Neural progenitor cell (in vitro differentiated cells): Measurements from ENCODE around the gene PDE5A. TPM values are rescaled to one million over a fixed set of nuclear protein-coding genes. Genes with fewer than 3 reads are reported as not detected.

Source experiments
- DNase-seq: peaks from one replicate; pipeline ENCODE4 v3.0.0-alpha.2; 2016; ENCODE audit warnings: low spot score
- H2AFZ ChIP-seq: fragments of 200-600 bp; sonication (generic); replicated peaks from 2 replicates; pipeline ENCODE4 v1.6.1; 2016; ENCODE audit warnings: antibody characterized with exemption
- H3F3A ChIP-seq: fragments of 200-600 bp; sonication (generic); 2 replicates; pipeline ENCODE4 v1.6.1; 2016; ENCODE audit warnings: antibody characterized with exemption, low read depth
- H3K27ac ChIP-seq: fragments of 200-600 bp; sonication (generic); 2 replicates; pipeline ENCODE4 v1.5.1; 2016; ENCODE audit warnings: mild to moderate bottlenecking
- H3K27me3 ChIP-seq: fragments of 200-600 bp; sonication (generic); 2 replicates; pipeline ENCODE4 v1.6.1; 2016; ENCODE audit warnings: mild to moderate bottlenecking, moderate library complexity
- H3K36me3 ChIP-seq: fragments of 200-600 bp; sonication (generic); 2 replicates; pipeline ENCODE4 v1.5.1; 2016
- H3K4me1 ChIP-seq: fragments of 200-600 bp; sonication (generic); 2 replicates; pipeline ENCODE4 v1.6.1; 2016; ENCODE audit warnings: mixed run types
- H3K4me2 ChIP-seq: fragments of 200-600 bp; sonication (generic); 2 replicates; pipeline ENCODE4 v1.6.1; 2016
- H3K4me3 ChIP-seq: fragments of 200-600 bp; sonication (generic); 2 replicates; pipeline ENCODE4 v1.5.1; 2016
- H3K79me2 ChIP-seq: fragments of 200-600 bp; sonication (generic); 2 replicates; pipeline ENCODE4 v1.6.1; 2016; ENCODE audit warnings: low read depth
- H3K9ac ChIP-seq: fragments of 200-600 bp; sonication (generic); 2 replicates; pipeline ENCODE4 v1.6.1; 2016
- H3K9me3 ChIP-seq: fragments of 200-600 bp; sonication (generic); 2 replicates; pipeline ENCODE4 v1.5.1; 2016; ENCODE audit warnings: low read depth
- H4K20me1 ChIP-seq: fragments of 200-600 bp; sonication (generic); 2 replicates; pipeline ENCODE4 v1.6.1; 2016; ENCODE audit warnings: low read depth
- H3K27ac Mint-ChIP-seq: 3 replicates; pipeline ENCODE4 v1.8.0; 2021; ENCODE audit warnings: mixed read lengths
- H3K27me3 Mint-ChIP-seq: 2 replicates; pipeline ENCODE4 v1.8.0; 2022; ENCODE audit warnings: low read depth, mild to moderate bottlenecking, inconsistent platforms, moderate library complexity, mixed read lengths; ENCODE audit not compliant: insufficient read depth
- H3K36me3 Mint-ChIP-seq: 3 replicates; pipeline ENCODE4 v1.8.0; 2021; ENCODE audit warnings: mixed read lengths
- H3K4me1 Mint-ChIP-seq: 3 replicates; pipeline ENCODE4 v1.8.0; 2021; ENCODE audit warnings: mixed read lengths
- H3K4me3 Mint-ChIP-seq: 3 replicates; pipeline ENCODE4 v1.8.0; 2021; ENCODE audit warnings: mild to moderate bottlenecking, moderate library complexity, mixed read lengths
- H3K9me3 Mint-ChIP-seq: 3 replicates; pipeline ENCODE4 v1.8.0; 2020; ENCODE audit warnings: mixed read lengths
- CTCF ChIP-seq: fragments of 200-600 bp; sonication (generic); IDR thresholded peaks from 2 replicates; pipeline ENCODE4 v1.5.1; 2017; ENCODE audit warnings: antibody characterized with exemption, mild to moderate bottlenecking
- EZH2 ChIP-seq: fragments of 200-600 bp; sonication (generic); IDR thresholded peaks from 2 replicates; pipeline ENCODE4 v1.6.1; 2017; ENCODE audit warnings: antibody characterized with exemption, mild to moderate bottlenecking, moderate library complexity
- EZH2phosphoT487 ChIP-seq: fragments of 200-600 bp; sonication (generic); IDR thresholded peaks from 2 replicates; pipeline ENCODE4 v1.6.1; 2017; ENCODE audit warnings: antibody characterized with exemption
- total RNA-seq: library from RNA; depleted of rRNA; stranded (reverse); fragments of >200 nt; gene quantifications from 2 replicates; pipeline ENCODE4 v1.2.3, GENCODE V29; 2015; ENCODE audit warnings: low replicate concordance

The PDE5A gene
- total RNA-seq, 1 donor from 2014 or later, result 32.4 TPM

DNA sequence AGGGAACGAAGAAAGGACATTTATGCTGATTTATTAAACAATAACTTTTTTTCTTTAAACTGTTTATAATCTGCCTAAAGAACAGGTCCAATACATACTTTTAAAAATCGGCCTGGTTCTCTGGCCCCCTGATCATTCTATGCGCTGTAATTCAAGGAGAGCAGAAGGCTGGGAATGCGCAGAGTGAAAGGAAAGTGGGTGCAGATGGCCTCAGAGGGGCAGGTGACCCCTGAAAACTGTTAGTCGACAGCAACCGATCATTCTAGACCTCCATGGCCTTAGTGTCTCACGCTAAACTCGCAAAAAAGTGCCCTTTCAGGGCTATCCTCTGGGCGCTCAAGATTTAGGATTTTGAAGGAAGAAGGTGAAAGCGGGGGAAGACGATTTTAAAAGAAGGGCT, 2.2 kb downstream of the PDE5A start:
- Mint-ChIP-seq H3K27me3 (peaks cover 4% of the 10 kb centered on the region), H3K4me1 (peaks cover 10% of the 10 kb centered on the region), H3K9me3 (peaks cover 3% of the 10 kb centered on the region), H3K4me3 (peak overlapping the region; percentile 92), H3K36me3 (peaks cover under 1% of the 10 kb centered on the region), H3K27ac (peak overlapping the region; percentile 46)
- no peak overlapping the region for H3K27ac ChIP-seq
- peak overlapping the region; percentile 91 for H2AFZ ChIP-seq
- DNase-seq, result no peak
- no peaks in the 10 kb centered on the region for H3K9me3 ChIP-seq
- peaks cover 12% of the 10 kb centered on the region for H3F3A ChIP-seq
- peaks cover 19% of the 10 kb centered on the region for H3K27me3 ChIP-seq
- H3K4me3 ChIP-seq, result peak overlapping the region; percentile 82
- H3K4me1 ChIP-seq, result peaks cover 19% of the 10 kb centered on the region
- TF ChIP-seq CTCF (no peak), EZH2phosphoT487 (no peak), EZH2 (no peak)
- no peak overlapping the region for H3K9ac ChIP-seq
- H3K4me2 ChIP-seq, result peak overlapping the region; percentile 85
- H4K20me1 ChIP-seq, result peaks cover 12% of the 10 kb centered on the region
- H3K79me2 ChIP-seq, result peaks cover 38% of the 10 kb centered on the region
- H3K36me3 ChIP-seq, result no peaks in the 10 kb centered on the region

- H3K4me1 ChIP-seq, result peaks cover 14% of the 10 kb centered on the region
- H3K27me3 Mint-ChIP-seq, result peaks cover 4% of the 10 kb centered on the region
- H3K36me3 ChIP-seq, result no peaks in the 10 kb centered on the region
- peaks cover 38% of the 10 kb centered on the region for H3K79me2 ChIP-seq
- peaks cover 10% of the 10 kb centered on the region for H3K4me1 Mint-ChIP-seq
- H3K27ac ChIP-seq, result no peak overlapping the region
- H2AFZ ChIP-seq, result no peak overlapping the region
- peak overlapping the region; percentile 85 for H3K4me2 ChIP-seq
- peaks cover 5% of the 10 kb centered on the region for H3K9me3 Mint-ChIP-seq
- H3K27me3 ChIP-seq, result peaks cover 19% of the 10 kb centered on the region
- H3K27ac Mint-ChIP-seq, result no peak overlapping the region
- H3F3A ChIP-seq, result peaks cover 12% of the 10 kb centered on the region
- peaks cover 12% of the 10 kb centered on the region for H4K20me1 ChIP-seq
- no peak for DNase-seq
- no peaks in the 10 kb centered on the region for H3K9me3 ChIP-seq
- H3K4me3 Mint-ChIP-seq, result no peak overlapping the region
- no peak for TF ChIP-seq CTCF
- TF ChIP-seq EZH2, result no peak
- no peak for TF ChIP-seq EZH2phosphoT487
- H3K36me3 Mint-ChIP-seq, result peaks cover 3% of the 10 kb centered on the region
- no peak overlapping the region for H3K4me3 ChIP-seq
- H3K9ac ChIP-seq, result no peak overlapping the region
These were observed 2.8 kb downstream of the PDE5A start for GRCh38 chr4:119625761-119626160.

GRCh38 chr4:119624356-119624755, 4.2 kb downstream of the PDE5A start:
- peaks cover 10% of the 10 kb centered on the region for H3K4me1 ChIP-seq
- H3K36me3 Mint-ChIP-seq, result peaks cover 3% of the 10 kb centered on the region
- no peak overlapping the region for H3K4me3 Mint-ChIP-seq
- H3K27me3 ChIP-seq, result peaks cover 9% of the 10 kb centered on the region
- peaks cover 4% of the 10 kb centered on the region for H3K27me3 Mint-ChIP-seq
- peaks cover 11% of the 10 kb centered on the region for H3F3A ChIP-seq
- H3K9me3 ChIP-seq, result no peaks in the 10 kb centered on the region
- no peak overlapping the region for H3K4me2 ChIP-seq
- H3K4me1 Mint-ChIP-seq, result peaks cover 10% of the 10 kb centered on the region
- no peak overlapping the region for H3K27ac ChIP-seq
- no peaks in the 10 kb centered on the region for H3K36me3 ChIP-seq
- TF ChIP-seq EZH2phosphoT487 (no peak), CTCF (no peak), EZH2 (no peak)
- peaks cover 5% of the 10 kb centered on the region for H3K9me3 Mint-ChIP-seq
- no peak overlapping the region for H2AFZ ChIP-seq
- peaks cover 42% of the 10 kb centered on the region for H3K79me2 ChIP-seq
- peaks cover 12% of the 10 kb centered on the region for H4K20me1 ChIP-seq
- no peak overlapping the region for H3K27ac Mint-ChIP-seq
- no peak overlapping the region for H3K9ac ChIP-seq
- H3K4me3 ChIP-seq, result no peak overlapping the region
- DNase-seq, result no peak
